HCT116 (cell line): ENCODE data around the gene TAS2R10. TPM values are rescaled to one million over a fixed set of nuclear protein-coding genes. Genes with fewer than 3 reads are reported as not detected.

ENCODE experiments used
- ATAC-seq: fragments of 200-7000 bp; cut with Tn5 transposase; 2 replicates; pipeline ENCODE4 v1.9.1; 2020; ENCODE audit warnings: mild to moderate bottlenecking, moderate library complexity
- BruUV-seq: library from RNA; stranded (reverse); fragments of 400-500 nt; replicated peaks from 2 replicates; lab custom pipeline; 2021; lab: Mats Ljungman, UMichigan
- CTCF ChIA-PET: fragments of 300-600 bp; sonication (Branson Sonifier 250); formaldehyde crosslinking; loops from one replicate; lab custom pipeline; 2021; ENCODE audit warnings: antibody characterized with exemption; lab: Charles Lee
- POLR2A ChIA-PET: fragments of 300-600, 350-600 bp; sonication (Branson Sonifier 250); formaldehyde crosslinking; loops from one replicate; lab custom pipeline; 2021; ENCODE audit warnings: antibody characterized with exemption; lab: Charles Lee
- RAD21 ChIA-PET, 2 experiments: fragments of 300-600 bp; sonication (Branson Sonifier 250); formaldehyde crosslinking; loops; one replicate each; lab custom pipeline; 2023; ENCODE audit warnings: low total read pairs in 2 of 2; ENCODE audit not compliant: uncharacterized antibody in 2 of 2, unreplicated experiment in 2 of 2, low non-redundant PET in 1 of 2; lab: Charles Lee
- DNase-seq: peaks from one replicate; pipeline ENCODE4 v3.0.0-alpha.2; 2010; ENCODE audit warnings: low read depth, low spot score
- H2AFZ ChIP-seq: fragments of 200-600 bp; shearing (Covaris generic), sonication (generic); 2 replicates; pipeline ENCODE4 v1.6.1; 2017; ENCODE audit warnings: low read depth, mixed run types, mixed read lengths, antibody characterized with exemption, low read length; ENCODE audit not compliant: poor library complexity, severe bottlenecking
- H3K27ac ChIP-seq: 2 replicates; pipeline ENCODE4 v1.5.1; 2012; ENCODE audit warnings: low read depth, low read length
- H3K27me3 ChIP-seq: fragments of 200-600 bp; sonication (generic); 2 replicates; pipeline ENCODE4 v1.6.1; 2016; ENCODE audit warnings: mixed run types, low read length, mixed read lengths; ENCODE audit not compliant: insufficient read depth
- H3K36me3 ChIP-seq, 2 experiments: fragments of 200-500 bp in 1 of 2; fragments of 200-600 bp in 1 of 2; sonication (Bioruptor generic) in 1 of 2; sonication (generic) in 1 of 2; 2 replicates each; pipeline versions ENCODE4 v1.5.1 to v1.6.1; 2014 to 2016; ENCODE audit warnings: low read length in 2 of 2, inconsistent platforms in 1 of 2, mixed read lengths in 1 of 2, mixed run types in 1 of 2; ENCODE audit not compliant: insufficient read depth in 2 of 2, control insufficient read depth in 1 of 2
- H3K4me1 ChIP-seq, 2 experiments: fragments of 200-600 bp in 1 of 2; sonication (generic) in 1 of 2; 2 replicates each; pipeline versions ENCODE4 v1.5.1 to v1.6.1; 2012 to 2017; ENCODE audit warnings: low read length in 2 of 2, inconsistent platforms in 1 of 2, mild to moderate bottlenecking in 1 of 2, mixed read lengths in 1 of 2, mixed run types in 1 of 2, moderate library complexity in 1 of 2; ENCODE audit not compliant: insufficient read depth in 2 of 2, control insufficient read depth in 1 of 2
- H3K4me2 ChIP-seq: fragments of 200-600 bp; sonication (generic); 2 replicates; pipeline ENCODE4 v1.6.1; 2017; ENCODE audit warnings: mixed run types, low read length, mixed read lengths
- H3K4me3 ChIP-seq, 2 experiments: fragments of 200-600 bp in 1 of 2; sonication (generic) in 1 of 2; replicated peaks in 1 of 2; 2 replicates each; pipeline ENCODE4 v1.5.1; 2011 to 2016; ENCODE audit warnings: low read length in 2 of 2, control low read depth in 1 of 2, low read depth in 1 of 2, mild to moderate bottlenecking in 1 of 2, mixed read lengths in 1 of 2, mixed run types in 1 of 2
- H3K79me2 ChIP-seq: fragments of 200-600 bp; sonication (generic); 2 replicates; pipeline ENCODE4 v1.6.1; 2017; ENCODE audit warnings: mild to moderate bottlenecking, mixed run types, low read length, moderate library complexity, mixed read lengths; ENCODE audit not compliant: insufficient read depth
- H3K9ac ChIP-seq: fragments of 200-600 bp; sonication (generic); 2 replicates; pipeline ENCODE4 v1.6.1; 2016; ENCODE audit warnings: low read length, mixed read lengths
- H3K9me2 ChIP-seq: fragments of 200-600 bp; sonication (generic), shearing (Covaris generic); 2 replicates; pipeline ENCODE4 v1.6.1; 2017; ENCODE audit warnings: mixed run types, mild to moderate bottlenecking, moderate library complexity; ENCODE audit not compliant: insufficient read depth
- H3K9me3 ChIP-seq, 2 experiments: fragments of 200-500 bp in 1 of 2; fragments of 200-600 bp in 1 of 2; sonication (Bioruptor generic) in 1 of 2; sonication (generic) in 1 of 2; 2 replicates each; pipeline ENCODE4 v1.6.1; 2014 to 2017; ENCODE audit warnings: low read length in 2 of 2, mixed read lengths in 2 of 2, inconsistent platforms in 1 of 2, low read depth in 1 of 2, mild to moderate bottlenecking in 1 of 2, mixed run types in 1 of 2, moderate library complexity in 1 of 2; ENCODE audit not compliant: control insufficient read depth in 1 of 2, insufficient read depth in 1 of 2
- H4K20me1 ChIP-seq: fragments of 200-600 bp; sonication (generic), shearing (Covaris generic); 2 replicates; pipeline ENCODE4 v1.6.1; 2017; ENCODE audit warnings: mixed run types, mild to moderate bottlenecking, moderate library complexity; ENCODE audit not compliant: insufficient read depth
- ATF3 ChIP-seq: IDR thresholded peaks from 2 replicates; pipeline ENCODE4 v1.6.1; 2012
- CBX3 ChIP-seq: IDR thresholded peaks from 2 replicates; pipeline ENCODE4 v1.6.1; 2012; ENCODE audit warnings: low read depth
- CEBPB ChIP-seq: IDR thresholded peaks from 2 replicates; pipeline ENCODE4 v1.6.1; 2012; ENCODE audit warnings: low read depth
- EGR1 ChIP-seq: IDR thresholded peaks from 2 replicates; pipeline ENCODE4 v1.6.1; 2012; ENCODE audit warnings: low read depth
- ELF1 ChIP-seq: IDR thresholded peaks from 2 replicates; pipeline ENCODE4 v1.6.1; 2012; ENCODE audit warnings: low read depth, borderline replicate concordance
- EZH2 ChIP-seq: fragments of 200-600 bp; sonication (generic); IDR thresholded peaks from 2 replicates; pipeline ENCODE4 v1.6.1; 2017; ENCODE audit warnings: antibody characterized with exemption, mixed run types
- EZH2phosphoT487 ChIP-seq: fragments of 200-600 bp; IDR thresholded peaks from 2 replicates; pipeline ENCODE4 v1.6.1; 2018; ENCODE audit warnings: antibody characterized with exemption, borderline replicate concordance
- FOSL1 ChIP-seq: IDR thresholded peaks from 2 replicates; pipeline ENCODE4 v1.6.1; 2012; ENCODE audit warnings: low read depth
- JUND ChIP-seq: IDR thresholded peaks from 2 replicates; pipeline ENCODE4 v1.6.1; 2012
- MAX ChIP-seq: IDR thresholded peaks from 2 replicates; pipeline ENCODE4 v1.6.1; 2012
- RAD21 ChIP-seq: IDR thresholded peaks from 2 replicates; pipeline ENCODE4 v1.6.1; 2012; ENCODE audit warnings: low read depth, mild to moderate bottlenecking
- SIN3A ChIP-seq: IDR thresholded peaks from 2 replicates; pipeline ENCODE4 v1.6.1; 2012; ENCODE audit warnings: low read depth
- SP1 ChIP-seq: IDR thresholded peaks from 2 replicates; pipeline ENCODE4 v1.6.1; 2012; ENCODE audit warnings: low read depth
- SRF ChIP-seq: IDR thresholded peaks from 2 replicates; pipeline ENCODE4 v1.6.1; 2012; ENCODE audit warnings: low read depth
- TCF7L2 ChIP-seq: IDR thresholded peaks from 2 replicates; pipeline ENCODE4 v1.7.0; 2011; ENCODE audit warnings: borderline replicate concordance, inconsistent platforms; ENCODE audit not compliant: insufficient read depth, insufficient read length; ENCODE audit errors: extremely low read depth
- ZBTB33 ChIP-seq: IDR thresholded peaks from 2 replicates; pipeline ENCODE4 v1.6.1; 2011; ENCODE audit warnings: mild to moderate bottlenecking, low read length, moderate library complexity; ENCODE audit not compliant: insufficient replicate concordance; ENCODE audit errors: extremely low read depth
- ZFX ChIP-seq: fragments of 450-650 bp; IDR thresholded peaks from 2 replicates; pipeline ENCODE4 v1.6.1; 2017
- ZNF274 ChIP-seq: fragments of 200-500 bp; sonication (Bioruptor generic); IDR thresholded peaks from 2 replicates; pipeline ENCODE4 v1.6.1; 2014; ENCODE audit warnings: mild to moderate bottlenecking, low read depth, low read length, inconsistent platforms
- intact Hi-C: fragments of 100-400 bp; cut with micrococcal nuclease; formaldehyde crosslinking; loops from 2 replicates; pipeline ENCODE4 v1.10.0; 2022
- total RNA-seq: library from RNA; stranded (reverse); gene quantifications from one replicate; pipeline ENCODE4 v1.2.1, GENCODE V29; 2021; ENCODE audit not compliant: unreplicated experiment

TAS2R10 gene
- total RNA-seq, 1 experiment from 2014 or later: 0.81 TPM

- POLR2A ChIA-PET: no interaction called here
- H3K9ac ChIP-seq: no peak within 1 kb of the TSS
- no peak within 1 kb of the TSS for H2AFZ ChIP-seq
- intact Hi-C loops: no loop called here
- DNase-seq (no peak), ATAC-seq (no peak)
- RAD21 ChIA-PET: no interaction called here
- H3K27me3 ChIP-seq: no peaks in the 10 kb centered on the region
- no peaks in the 10 kb centered on the region for H3K4me1 ChIP-seq
- TF ChIP-seq JUND (no peak), ZFX (no peak), EZH2 (no peak), ATF3 (no peak), CEBPB (no peak), SIN3A (no peak), ZBTB33 (no peak)
- no peaks in the 10 kb centered on the region for H3K9me3 ChIP-seq
- H3K4me3 ChIP-seq: no peak within 1 kb of the TSS
- H3K4me2 ChIP-seq: no peak within 1 kb of the TSS
- CTCF ChIA-PET: no interaction called here
- H3K27ac ChIP-seq: no peak within 1 kb of the TSS
- no peaks in the 10 kb centered on the region for H3K36me3 ChIP-seq
- no peaks in the 10 kb centered on the region for H4K20me1 ChIP-seq
- no TSS peak for BruUV-seq
- H3K79me2 ChIP-seq: no peaks in the 10 kb centered on the region
- no peaks in the 10 kb centered on the region; the same call in 1 of the 2 replicates for H3K9me2 ChIP-seq
Measured at GRCh38 chr12:10810068-10810467, 16.1 kb downstream of the TAS2R10 start, which contains the start of gene TAS2R9. Gene TAS2R9 (minus strand): TSS chr12:10810168. CDS start chr12:10810075, 93 bp downstream.

- no peak within 1 kb of the TSS for H3K4me3 ChIP-seq
- no peaks in the 10 kb centered on the region for H3K4me1 ChIP-seq
- H3K9me2 ChIP-seq: no peaks in the 10 kb centered on the region
- H3K27ac ChIP-seq: no peak within 1 kb of the TSS
- ChIA-PET POLR2A (no interaction called here), RAD21 (no interaction called here), CTCF (no interaction called here)
- H3K9ac ChIP-seq: no peak within 1 kb of the TSS
- intact Hi-C loops: no loop called here
- H2AFZ ChIP-seq: no peak within 1 kb of the TSS
- no TSS peak for BruUV-seq
- no peak for ATAC-seq
- H3K36me3 ChIP-seq: no peaks in the 10 kb centered on the region
- H4K20me1 ChIP-seq: no peaks in the 10 kb centered on the region
- DNase-seq: no peak
- no peaks in the 10 kb centered on the region for H3K27me3 ChIP-seq
- no peaks in the 10 kb centered on the region for H3K79me2 ChIP-seq
- H3K9me3 ChIP-seq: no peaks in the 10 kb centered on the region
- no peak within 1 kb of the TSS for H3K4me2 ChIP-seq
- TF ChIP-seq SIN3A: no peak
- TF ChIP-seq TCF7L2: no peak
- no peak for TF ChIP-seq EGR1
- TF ChIP-seq SRF: no peak
- TF ChIP-seq FOSL1: no peak
- no peak for TF ChIP-seq ZNF274
- TF ChIP-seq ATF3: no peak
- no peak for TF ChIP-seq MAX
- no peak for TF ChIP-seq CBX3
- TF ChIP-seq SP1: no peak
- no peak for TF ChIP-seq EZH2phosphoT487
- TF ChIP-seq RAD21: no peak
- TF ChIP-seq ELF1: no peak
- no peak for TF ChIP-seq ZFX
Measured at GRCh38 chr12:10807186-10807585, 19.0 kb downstream of the TAS2R10 start, which contains the start of gene TAS2R8. Gene TAS2R8 (minus strand): TSS chr12:10807286. CDS start chr12:10806980, 306 bp downstream.
